ENCODE data around the gene SYT1.

SYT1 gene

DNA sequence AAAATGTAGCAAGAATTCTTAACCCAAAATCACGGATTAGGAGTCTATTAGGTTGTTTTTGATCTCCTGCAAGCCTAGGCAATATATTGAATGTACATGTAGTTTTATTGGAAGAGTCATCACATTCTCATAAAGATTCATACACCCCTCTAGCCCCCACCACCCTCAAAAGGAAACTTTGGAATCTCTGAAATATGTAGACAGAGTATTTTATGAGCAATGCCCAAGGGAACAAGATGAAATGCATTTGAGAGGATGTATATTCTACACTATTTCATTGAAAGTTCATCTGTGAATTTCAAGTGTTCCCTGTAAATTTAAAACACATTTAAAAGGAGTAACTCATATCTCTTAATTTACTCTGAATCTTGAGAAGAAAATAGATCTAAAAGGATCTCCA lies 103.7 kb downstream of the SYT1 start:
- Histone ChIP-seq H3K27ac (no peak overlapping the region), H3K36me3 (no peaks in the 10 kb centered on the region), H3K4me1 (ENCODE audit: control insufficient read depth in 1 of 2, insufficient read depth in 1 of 2, low read depth in 1 of 2, low read length in 1 of 2) (no peaks in the 10 kb centered on the region), H3K4me3 (ENCODE audit: low read depth in 1 of 2, low read length in 1 of 2) (no peak overlapping the region), H3K27me3 (no peaks in the 10 kb centered on the region), H3K9me3 (no peaks in the 10 kb centered on the region)
- TF ChIP-seq, protein P1, sequence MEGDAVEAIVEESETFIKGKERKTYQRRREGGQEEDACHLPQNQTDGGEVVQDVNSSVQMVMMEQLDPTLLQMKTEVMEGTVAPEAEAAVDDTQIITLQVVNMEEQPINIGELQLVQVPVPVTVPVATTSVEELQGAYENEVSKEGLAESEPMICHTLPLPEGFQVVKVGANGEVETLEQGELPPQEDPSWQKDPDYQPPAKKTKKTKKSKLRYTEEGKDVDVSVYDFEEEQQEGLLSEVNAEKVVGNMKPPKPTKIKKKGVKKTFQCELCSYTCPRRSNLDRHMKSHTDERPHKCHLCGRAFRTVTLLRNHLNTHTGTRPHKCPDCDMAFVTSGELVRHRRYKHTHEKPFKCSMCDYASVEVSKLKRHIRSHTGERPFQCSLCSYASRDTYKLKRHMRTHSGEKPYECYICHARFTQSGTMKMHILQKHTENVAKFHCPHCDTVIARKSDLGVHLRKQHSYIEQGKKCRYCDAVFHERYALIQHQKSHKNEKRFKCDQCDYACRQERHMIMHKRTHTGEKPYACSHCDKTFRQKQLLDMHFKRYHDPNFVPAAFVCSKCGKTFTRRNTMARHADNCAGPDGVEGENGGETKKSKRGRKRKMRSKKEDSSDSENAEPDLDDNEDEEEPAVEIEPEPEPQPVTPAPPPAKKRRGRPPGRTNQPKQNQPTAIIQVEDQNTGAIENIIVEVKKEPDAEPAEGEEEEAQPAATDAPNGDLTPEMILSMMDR (IDR thresholded peaks at IDR 0.05), result no peak

DNA sequence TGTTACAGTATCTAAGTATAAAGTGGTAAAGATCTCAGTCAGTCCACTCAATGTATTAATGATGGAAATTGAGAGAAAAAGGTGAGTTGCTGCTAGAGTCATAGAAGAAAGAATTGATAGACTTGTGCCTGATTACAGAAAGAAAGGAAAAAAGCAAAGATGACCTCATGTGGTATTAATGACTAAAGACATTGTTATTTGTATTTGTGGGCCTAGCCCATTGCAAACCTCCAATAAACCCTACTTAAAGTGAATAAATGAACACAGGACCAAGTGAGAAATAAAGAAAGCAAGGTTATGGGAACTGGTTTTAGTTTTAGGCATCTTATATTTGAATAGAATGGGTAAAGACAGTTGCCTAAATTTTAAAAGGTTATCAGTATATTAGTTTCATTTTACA lies 105.5 kb downstream of the SYT1 start:
- TF ChIP-seq, protein P1 (IDR thresholded peaks at IDR 0.05), result no peak

DNA sequence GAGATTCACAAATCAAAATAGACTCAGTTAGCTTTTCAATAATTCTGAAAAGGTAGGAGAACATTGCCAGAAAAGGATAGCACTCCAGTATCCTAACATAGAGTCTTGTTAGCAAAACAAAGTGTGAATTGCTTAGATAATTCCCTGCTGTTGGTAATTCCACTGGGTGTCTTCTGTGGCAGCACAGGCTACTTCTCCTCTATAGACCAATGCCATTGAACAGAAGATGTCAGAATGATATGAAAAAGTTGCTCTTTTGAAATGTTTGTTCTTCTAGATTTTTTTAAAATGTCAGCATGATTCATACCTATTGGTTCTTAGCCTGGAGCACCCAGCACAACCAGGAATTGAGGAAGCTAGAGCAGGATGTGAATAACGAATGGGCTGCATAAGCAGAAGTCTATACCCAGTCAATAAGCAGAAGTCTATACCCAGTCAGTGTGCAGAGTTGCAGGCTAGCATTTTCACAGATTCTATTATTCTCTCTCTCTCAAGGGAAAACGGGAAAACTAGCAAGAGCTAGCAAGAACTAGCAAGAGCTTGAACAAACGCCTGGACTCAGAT lies 112.8 kb downstream of the SYT1 start:
- no peaks in the 10 kb centered on the region for H3K27me3 ChIP-seq
- no peaks in the 10 kb centered on the region for H3K9me3 ChIP-seq
- no peaks in the 10 kb centered on the region for H3K4me1 ChIP-seq (ENCODE audit: control insufficient read depth in 1 of 2, insufficient read depth in 1 of 2, low read depth in 1 of 2, low read length in 1 of 2)
- TF ChIP-seq, protein P1 (IDR thresholded peaks at IDR 0.05), result no peak
- H3K4me3 ChIP-seq (ENCODE audit: low read depth in 1 of 2, low read length in 1 of 2), result no peak overlapping the region
- no peak overlapping the region for H3K27ac ChIP-seq
- H3K36me3 ChIP-seq, result no peaks in the 10 kb centered on the region

More for the DNA sequence above, 105.5 kb downstream of the SYT1 start:
- Histone ChIP-seq H3K36me3 (no peaks in the 10 kb centered on the region), H3K27me3 (no peaks in the 10 kb centered on the region), H3K9me3 (no peaks in the 10 kb centered on the region), H3K4me3 (ENCODE audit: low read depth in 1 of 2, low read length in 1 of 2) (no peak overlapping the region), H3K4me1 (ENCODE audit: control insufficient read depth in 1 of 2, insufficient read depth in 1 of 2, low read depth in 1 of 2, low read length in 1 of 2) (no peaks in the 10 kb centered on the region), H3K27ac (no peak overlapping the region)

DNA sequence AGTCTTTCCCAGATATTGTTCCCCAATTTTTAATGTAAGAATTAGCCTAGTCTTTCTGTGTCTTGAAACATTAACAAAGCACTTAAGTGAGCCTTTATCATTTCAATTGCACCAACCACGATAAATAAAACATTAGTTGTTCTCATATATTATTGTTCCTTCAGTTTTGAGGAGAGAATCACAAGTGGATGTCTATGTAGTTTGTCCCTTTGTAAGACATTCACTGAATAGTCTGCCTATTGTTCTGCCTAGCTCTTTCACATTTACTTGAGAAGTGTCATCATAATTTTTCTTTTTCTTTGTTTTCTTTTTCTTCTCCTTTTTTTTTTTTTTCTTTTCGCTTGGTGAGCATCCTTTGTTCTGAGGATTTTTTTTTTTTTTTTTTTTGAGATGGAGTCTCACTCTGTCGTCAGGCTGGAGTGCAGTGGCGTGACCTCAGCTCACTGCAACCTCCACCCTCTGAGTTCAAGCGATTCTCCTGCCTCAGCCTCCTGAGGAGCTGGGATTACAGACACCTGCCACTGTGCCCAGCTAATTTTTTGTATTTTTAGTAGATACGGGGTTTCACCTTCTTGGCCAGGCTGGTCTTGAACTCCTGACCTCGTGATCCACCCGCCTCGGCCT lies 129.7 kb downstream of the SYT1 start:
- H3K4me1 ChIP-seq (ENCODE audit: control insufficient read depth in 1 of 2, insufficient read depth in 1 of 2, low read depth in 1 of 2, low read length in 1 of 2), result no peaks in the 10 kb centered on the region
- TF ChIP-seq, protein P1 (IDR thresholded peaks at IDR 0.05), result no peak
- no peaks in the 10 kb centered on the region for H3K36me3 ChIP-seq
- H3K27me3 ChIP-seq, result no peaks in the 10 kb centered on the region
- no peak overlapping the region for H3K4me3 ChIP-seq (ENCODE audit: low read depth in 1 of 2, low read length in 1 of 2)
- no peak overlapping the region for H3K27ac ChIP-seq
- H3K9me3 ChIP-seq, result no peaks in the 10 kb centered on the region

DNA sequence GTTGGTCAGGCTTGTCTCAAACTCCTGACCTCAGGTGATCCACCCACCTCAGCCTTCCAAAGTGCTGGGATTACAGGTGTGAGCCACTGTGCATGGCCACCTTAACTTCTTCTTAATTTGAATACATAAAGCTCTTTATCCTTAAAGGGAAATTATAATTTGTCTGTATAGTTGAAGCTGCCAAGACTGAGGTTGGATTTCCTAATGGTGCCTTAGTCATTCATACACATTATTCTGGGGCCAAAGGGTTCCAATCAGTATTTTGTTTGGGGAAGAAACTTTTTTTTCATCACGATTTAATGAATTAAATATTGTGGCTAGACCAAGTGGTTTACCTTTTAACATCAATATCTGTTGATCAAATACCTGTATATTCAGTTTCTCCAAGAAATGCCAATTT lies 135.9 kb downstream of the SYT1 start:
- H3K4me1 ChIP-seq (ENCODE audit: control insufficient read depth in 1 of 2, insufficient read depth in 1 of 2, low read depth in 1 of 2, low read length in 1 of 2), result no peaks in the 10 kb centered on the region
- no peak overlapping the region for H3K4me3 ChIP-seq (ENCODE audit: low read depth in 1 of 2, low read length in 1 of 2)
- no peaks in the 10 kb centered on the region for H3K36me3 ChIP-seq
- no peaks in the 10 kb centered on the region for H3K27me3 ChIP-seq
- no peak overlapping the region for H3K27ac ChIP-seq
- H3K9me3 ChIP-seq, result no peaks in the 10 kb centered on the region
- TF ChIP-seq, protein P1 (IDR thresholded peaks at IDR 0.05), result no peak
